Kidney capillary endothelial cell (primary cell): ENCODE results near the gene MS4A6A.
A peak's percentile ranks its signal among the peaks of the same experiment; 100 is the strongest.
"Not testable (repeated sequence)": the region's sequence is repeated elsewhere in the genome, so short reads cannot be mapped to it uniquely, and the experiment has no call there.

Experiments used
- DNase-seq: peaks from one replicate; pipeline ENCODE4 v3.0.0-alpha.2; 2018; ENCODE audit warnings: low spot score

Gene MS4A6A, protein sequence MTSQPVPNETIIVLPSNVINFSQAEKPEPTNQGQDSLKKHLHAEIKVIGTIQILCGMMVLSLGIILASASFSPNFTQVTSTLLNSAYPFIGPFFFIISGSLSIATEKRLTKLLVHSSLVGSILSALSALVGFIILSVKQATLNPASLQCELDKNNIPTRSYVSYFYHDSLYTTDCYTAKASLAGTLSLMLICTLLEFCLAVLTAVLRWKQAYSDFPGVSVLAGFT

DNA sequence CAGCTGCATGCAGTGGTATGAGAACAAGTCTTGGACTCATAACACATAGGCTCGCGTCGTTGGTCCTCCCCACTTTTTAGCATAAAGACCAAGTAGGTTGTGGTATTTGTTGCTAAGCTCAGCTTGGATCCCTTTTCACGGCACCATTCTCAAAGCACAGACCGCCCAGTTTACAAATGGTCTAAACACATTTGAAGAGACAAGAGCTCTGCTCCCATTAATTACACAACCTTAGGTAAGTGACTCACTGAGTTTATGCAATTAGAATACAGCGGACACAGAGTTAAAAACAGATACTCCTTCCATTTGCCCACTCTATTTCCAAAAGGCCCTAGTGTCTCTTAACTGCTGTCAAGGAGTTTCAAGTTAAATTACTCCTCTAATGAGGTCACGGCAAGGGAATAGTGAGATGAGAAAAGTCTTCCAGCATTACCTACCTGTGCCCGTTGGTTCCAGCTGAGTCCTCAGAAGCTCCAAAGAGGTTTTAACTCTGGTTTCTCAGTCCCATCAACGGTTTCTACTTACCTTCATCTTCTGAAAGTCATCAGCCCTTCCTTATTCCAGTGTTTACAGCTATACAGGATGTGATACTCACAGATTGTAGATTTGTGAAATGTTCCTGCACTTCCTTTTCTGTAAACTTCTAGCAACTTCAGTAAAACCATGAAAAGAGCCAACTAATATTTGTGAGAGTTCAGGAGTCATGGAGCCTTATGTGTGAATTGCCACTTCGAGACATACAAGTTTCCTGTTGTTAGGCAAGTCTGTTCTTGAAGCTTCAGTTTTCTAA lies at the start of gene MS4A6A:
MS4A6A (minus strand) TSS at position 543 of the 790 bp plus-strand sequence. CDS start 1,356 bp downstream, outside the sequence.
- DNase-seq, result no peak

DNA sequence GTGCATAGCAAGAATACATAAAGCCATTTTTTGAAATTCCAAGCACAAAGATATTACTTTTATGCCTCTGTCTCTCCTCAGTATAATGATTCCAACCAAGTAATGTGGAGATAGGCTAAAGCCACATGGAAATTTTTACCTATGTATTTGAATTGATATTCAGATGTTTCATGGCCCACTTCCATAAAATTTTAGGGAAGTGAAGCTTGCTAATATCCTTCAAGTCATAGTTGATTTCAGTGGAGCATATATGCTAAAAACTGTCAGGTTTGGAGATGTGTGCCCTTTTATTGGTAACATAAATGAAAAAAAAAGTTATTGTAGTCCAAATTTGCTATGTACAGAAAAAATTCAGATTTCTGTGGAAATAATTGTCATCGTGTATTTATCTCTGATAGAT lies 47.8 kb upstream of the MS4A6A start:
- DNase-seq, result no peak

DNA sequence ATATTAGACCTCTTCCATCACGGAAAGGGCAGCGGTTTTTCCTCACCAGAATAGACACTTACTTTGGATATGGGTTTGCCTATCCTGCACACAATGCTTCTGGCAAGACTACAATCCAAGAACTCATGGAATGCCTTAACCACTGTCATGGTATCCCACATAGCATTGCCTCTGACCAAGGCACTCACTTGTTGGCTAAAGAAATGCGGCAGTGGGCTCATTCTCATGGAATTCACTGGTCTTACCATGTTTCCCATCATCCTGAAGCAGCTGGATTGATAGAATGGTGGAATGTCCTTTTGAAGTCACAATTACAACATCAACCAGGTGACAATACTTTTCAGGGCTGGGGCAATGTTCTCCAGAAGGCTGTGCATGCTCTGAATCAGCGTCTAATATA lies 39.3 kb upstream of the MS4A6A start:
- DNase-seq, result no peak

DNA sequence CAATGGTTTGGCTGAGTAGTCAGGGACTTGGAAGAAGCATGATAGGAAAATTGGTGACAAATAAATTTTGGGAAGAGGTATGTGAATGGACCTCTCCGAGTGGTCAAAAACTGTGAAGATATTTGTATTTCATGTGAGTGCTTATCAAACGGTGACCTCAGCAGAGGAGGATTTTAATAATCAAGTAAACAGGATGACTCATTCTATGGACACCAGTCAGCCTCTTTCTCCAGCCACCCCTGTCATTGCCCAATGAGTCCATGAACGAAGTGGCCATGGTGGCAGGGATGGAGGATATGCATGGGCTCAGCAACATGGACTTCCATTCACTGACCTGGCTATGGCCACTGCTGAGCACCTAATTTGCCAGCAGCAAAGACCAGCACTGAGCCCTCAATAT lies 38.8 kb upstream of the MS4A6A start:
- DNase-seq, result no peak

DNA sequence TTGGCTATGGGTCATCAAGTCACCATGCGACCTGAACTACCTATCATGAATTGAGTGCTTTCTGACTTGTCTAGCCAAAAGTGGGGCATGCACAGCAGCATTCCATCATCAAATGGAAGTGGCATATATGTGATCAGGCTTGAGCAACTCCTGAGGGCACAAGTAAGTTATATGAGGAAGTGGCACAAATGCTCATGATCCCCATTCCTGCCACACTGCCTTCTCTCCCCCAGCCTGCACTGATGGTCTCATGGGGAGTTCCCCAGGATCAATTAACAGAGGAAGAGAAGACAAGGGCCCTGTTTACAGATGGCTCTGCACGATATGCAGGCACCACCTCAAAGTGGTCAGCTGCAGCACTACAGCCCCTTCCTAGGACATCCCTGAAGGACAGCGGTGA lies 38.3 kb upstream of the MS4A6A start:
- DNase-seq, result no peak

DNA sequence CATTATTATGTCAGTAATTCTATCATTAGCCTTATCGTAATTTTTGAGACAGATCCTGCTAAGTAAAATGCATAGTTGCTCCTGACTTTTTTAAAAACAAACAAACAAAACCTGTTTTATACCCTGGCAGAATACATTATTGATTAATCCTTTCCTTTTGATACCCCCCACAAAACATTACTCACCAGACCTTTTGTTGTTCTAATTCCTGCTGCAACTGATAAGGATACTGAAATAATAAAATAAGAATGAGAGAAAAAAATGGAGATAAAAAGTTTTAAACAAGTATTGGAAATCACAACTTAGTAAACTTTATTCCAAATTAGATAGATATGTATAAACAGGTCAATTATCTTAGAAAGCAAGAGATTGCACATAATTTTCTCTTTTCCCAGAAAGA lies 31.5 kb upstream of the MS4A6A start:
- DNase-seq, result no peak

DNA sequence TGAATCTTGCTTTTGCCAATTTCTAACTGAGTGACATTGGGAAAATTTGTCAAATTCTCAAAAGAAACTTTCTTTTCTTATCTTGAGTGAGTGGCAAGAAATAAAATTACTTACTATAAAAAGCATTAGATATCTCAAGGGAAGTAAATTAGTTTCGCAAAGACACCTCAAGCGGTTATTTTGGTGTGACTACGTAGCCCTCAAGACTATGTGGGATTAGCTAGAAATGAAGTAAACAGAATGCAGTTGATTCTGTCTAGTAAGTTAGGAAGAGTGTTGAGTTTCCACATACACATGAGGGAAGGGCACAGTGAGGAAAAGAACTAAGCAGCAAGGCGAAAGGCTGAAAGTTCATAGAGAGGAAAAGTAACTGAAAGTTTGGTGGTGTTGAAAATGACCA lies 28.3 kb upstream of the MS4A6A start:
- no peak for DNase-seq

DNA sequence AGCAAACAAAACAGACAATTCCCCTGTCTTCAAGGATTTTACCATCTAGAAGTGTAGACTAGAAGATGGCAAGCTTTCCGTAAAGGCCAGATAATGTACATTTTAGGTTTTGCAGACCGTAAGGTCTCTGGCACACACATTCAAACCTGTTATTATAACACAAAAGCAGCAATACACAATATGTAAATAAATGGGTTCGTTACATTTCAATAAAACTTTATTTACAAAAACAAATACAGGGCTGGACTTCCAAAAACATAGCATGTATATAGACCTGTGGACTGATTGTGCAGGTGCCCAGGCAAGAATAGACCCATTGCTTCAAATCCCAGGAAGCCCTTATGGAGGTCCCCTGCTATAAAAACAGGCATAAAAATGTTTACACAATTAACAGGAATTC lies 27.1 kb upstream of the MS4A6A start:
- DNase-seq, result no peak

DNA sequence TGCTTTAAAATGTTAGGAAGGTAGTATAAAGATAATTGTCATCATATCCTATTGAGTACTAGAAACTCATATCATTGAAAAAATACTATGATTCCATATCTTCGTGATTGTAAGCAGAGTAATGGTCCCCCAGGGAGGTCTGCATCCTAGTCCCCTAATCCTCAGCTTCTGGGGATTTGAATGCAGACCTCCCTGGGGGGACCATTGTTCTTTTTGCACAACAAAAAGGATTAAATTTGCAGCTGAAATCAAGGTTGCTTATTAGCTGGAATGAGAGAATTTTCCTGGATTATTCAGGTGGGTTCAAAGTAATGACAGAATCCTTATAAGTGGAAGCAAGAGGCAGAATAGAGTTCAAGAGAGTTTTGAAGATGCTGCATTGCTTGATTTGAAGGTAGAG lies 26.1 kb upstream of the MS4A6A start:
- DNase-seq, result no peak

DNA sequence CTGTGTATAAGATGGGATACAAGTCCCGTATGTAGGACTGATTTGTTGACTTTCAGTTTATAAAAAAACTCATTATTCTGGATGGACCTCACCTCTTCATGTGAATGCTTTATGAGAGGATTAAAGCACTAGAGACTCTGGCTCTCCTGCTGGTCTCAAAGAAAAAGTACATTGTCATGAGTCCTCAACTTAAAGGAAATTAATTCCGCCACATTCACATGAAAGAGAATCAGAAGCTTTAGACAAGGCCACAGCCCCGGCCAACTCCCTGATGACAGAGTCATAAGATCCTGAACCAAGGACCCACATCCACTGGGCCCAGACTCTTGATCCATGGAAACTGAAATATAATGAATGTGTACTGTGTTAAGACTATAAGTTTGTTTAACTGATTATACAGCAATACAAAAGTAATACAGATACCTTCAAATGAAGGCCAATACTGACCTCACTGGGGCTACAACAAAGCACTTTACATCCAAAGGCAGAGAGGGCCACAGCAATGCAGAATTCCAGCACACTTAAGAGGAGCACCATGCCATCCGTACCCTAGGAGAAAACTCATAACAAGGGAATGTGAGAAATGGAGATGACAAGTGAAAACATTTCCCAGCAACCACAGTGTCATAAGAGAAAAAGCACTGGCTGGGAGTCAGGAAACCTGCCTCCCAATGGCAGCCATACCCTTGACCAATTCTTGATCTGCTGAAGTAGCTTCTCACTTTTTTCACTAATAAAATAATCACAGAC lies 25.4 kb upstream of the MS4A6A start:
- DNase-seq, result no peak

DNA sequence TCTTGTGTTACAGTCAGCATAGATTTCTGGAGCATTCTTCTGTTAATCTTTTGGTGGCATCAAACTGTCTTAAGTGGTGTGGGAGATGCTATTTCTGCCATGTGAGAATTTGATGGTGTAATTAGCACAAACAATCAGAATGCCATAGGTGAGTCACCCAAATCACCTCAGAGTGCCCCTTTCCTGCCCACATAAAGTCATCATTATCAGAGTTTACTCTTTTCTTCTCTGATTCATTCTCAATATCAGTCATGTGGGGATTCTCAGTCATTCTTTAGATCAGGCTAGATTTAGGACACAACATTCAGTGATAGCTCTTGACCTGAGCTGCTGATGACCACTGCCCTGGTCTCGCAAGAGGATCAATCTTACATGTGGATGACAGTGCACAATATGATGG lies 23.7 kb upstream of the MS4A6A start:
- no peak for DNase-seq

DNA sequence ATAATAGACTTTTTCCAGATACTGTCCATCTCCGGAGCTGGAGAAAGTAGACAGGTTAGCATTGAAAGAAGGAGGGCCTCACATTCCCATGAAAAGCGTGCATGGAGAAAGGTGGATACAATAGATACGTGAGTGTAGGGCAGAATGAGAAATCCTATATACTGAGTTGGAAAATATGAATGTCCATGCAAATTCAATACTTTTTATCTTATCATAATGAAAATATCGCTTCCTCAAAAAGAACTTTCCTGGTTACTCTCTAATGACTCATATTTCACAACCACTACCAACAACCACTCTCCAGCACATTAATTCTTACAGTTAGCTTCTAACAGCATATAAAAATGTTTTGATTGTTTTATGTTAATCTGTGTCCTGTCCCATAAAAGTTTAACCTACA lies 22.0 kb upstream of the MS4A6A start:
- no peak for DNase-seq

DNA sequence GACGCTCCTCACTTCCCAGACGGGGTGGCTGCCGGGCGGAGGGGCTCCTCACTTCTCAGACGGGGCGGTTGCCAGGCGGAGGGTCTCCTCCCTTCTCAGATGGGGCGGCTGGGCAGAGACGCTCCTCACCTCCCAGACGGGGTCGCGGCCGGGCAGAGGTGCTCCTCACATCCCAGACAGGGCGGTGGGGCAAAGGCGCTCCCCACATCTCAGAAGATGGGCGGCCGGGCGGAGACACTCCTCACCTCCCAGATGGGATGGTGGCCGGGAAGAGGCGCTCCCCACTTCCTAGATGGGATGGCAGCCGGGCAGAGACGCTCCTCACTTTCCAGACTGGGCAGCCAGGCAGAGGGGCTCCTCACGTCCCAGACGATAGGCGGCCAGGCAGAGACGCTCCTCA lies 18.5 kb upstream of the MS4A6A start:
- DNase-seq, result not testable (repeated sequence)

DNA sequence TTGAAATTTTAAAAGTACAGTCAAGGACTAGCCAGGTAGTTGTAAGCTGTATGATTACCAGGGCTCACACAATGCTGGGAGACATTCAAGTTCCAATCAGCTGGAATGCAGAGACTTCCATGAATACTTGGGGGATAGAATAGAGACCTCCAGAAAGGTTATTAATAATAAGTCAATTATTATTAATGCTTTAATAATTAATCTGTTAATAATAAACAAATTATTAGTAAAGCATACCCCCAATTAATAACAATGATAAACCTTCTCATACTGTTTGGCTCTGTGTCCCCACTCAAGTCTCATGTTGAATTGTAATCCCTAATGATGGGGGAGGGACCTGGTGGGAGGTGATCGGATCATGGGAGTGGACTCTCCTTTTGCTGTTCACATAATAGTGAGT lies 14.6 kb upstream of the MS4A6A start:
- no peak for DNase-seq

DNA sequence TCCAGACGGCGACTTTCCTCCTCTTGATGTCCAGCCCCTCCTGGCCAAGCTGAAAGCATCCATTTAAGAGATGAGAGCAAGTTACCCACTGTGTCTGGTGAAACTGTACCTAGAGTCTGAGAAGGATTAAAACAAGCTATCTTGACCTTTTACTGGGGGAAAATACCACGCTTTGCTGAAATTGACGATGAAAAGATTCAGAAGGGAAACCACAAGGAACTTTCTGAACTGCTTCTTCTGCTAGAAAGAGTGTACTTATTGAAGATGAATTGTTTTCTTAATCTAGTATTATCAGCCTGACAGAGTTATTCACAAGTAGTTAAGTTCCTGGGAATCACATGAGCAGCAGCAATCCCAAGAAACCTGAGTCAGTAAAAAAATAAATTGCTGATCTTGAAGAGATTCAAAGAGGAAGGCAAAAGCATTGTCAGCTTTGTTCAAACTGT lies 13.1 kb upstream of the MS4A6A start:
- DNase-seq, result no peak

DNA sequence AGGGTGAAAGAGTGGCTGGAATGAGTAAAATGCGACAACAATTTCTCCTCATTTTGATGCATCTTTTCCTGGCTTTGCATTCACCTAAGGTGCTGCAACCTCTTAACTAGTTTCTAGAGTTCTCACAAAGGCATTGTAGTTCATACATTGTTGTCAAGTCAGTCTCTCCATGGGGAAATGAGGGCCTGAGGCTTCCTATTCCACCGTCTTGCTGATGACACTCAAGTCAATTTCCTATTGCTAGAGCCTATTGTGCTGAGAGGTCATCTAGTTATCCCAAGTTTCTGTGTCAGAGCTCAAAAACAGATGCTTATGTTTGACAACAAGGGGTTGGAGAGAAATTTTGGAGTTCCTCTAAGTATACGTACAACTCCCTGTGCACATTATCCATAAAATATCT lies 11.6 kb upstream of the MS4A6A start:
- DNase-seq, result no peak

DNA sequence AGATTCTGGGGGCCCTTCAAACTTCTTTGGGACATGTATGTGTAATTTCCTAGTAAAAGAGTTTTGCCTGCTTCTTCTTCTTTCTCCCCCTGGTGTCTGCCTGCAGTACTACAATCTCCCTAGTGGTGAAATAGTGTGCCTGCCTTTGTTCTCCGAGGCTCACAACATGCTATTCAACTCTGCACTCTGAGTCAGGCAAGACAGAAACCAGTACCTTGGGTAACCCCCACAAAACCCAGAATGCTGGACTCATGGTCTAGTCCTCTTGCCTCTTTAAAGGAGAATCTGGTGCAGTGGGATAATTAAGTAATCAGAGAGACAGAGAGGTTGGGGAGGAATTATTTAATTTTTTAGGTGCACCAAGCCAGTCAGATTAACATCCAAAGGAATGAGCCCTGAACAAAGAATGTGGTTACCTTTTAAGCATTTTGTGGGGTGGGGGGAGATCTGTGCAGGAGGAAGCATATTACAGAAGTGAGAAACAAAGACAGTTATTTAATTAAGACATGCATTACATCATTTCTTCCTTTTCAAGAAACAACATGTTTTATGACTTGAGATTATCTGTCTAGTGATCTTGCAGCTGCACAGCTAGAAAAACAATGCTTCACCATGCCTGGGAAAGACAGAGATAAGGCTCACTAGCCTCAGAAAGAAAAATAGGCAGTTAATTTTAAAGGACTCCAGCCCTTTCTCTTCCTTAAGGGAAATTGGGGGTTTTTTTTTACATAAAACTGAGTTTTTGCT lies 11.0 kb upstream of the MS4A6A start:
- DNase-seq, result peak; percentile 79

DNA sequence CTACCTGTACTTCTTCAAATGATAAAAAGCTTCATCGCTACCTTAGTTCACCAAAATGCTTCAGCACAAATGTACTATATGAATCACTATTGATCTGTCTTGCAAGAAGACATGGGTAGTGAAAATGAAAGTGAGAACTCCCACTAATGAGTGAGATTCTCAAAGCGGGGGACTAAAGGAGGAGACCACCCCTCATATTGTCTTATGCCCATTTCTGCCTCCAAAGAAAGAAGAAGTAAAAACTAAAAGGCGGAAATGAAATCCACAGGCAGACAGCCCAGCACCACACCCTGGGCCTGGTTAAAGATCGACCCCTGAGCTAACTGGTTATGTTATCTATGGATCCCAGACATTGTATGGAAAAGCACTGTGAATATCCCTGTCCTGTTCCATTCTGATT lies 9.7 kb upstream of the MS4A6A start:
- not testable (repeated sequence) for DNase-seq

DNA sequence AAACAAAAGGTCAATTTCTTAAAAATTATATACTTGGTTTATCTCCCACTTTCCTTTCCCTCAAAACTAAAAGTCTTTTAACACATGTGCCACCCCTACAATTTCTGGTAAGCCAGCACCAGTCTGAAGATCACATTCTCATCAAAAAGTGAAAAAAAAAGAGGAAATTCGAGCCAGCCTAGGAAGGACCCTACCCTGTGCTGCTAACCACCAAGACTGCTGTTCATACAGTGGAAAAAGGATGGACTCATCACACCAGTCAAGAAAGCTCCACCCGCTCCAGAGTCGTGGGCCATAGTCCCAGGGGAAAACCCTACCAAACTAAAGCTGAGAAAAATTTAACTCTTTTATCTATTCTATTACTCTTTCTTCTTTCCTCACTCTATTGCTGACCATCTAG lies 5.6 kb upstream of the MS4A6A start:
- DNase-seq, result not testable (repeated sequence)

DNA sequence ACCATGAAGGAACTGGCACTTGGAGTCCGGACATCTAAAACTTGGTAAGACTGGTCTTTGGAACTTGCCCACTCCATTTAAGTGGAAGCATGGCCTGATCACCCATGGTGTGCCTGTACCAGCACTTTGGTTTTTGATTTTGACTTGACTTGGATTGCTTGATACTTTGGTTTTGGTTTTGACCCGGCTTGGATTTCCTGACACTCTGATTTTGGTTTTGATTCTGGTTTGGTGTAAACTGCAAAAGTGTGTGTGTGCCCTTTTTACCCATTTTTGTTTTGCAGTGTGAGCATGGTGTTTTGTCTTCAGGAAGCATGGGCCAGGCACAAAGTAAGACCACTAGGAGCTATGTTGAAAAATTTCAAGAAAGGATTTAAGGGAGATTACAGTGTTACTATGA lies 3.2 kb upstream of the MS4A6A start:
- not testable (repeated sequence) for DNase-seq

DNA sequence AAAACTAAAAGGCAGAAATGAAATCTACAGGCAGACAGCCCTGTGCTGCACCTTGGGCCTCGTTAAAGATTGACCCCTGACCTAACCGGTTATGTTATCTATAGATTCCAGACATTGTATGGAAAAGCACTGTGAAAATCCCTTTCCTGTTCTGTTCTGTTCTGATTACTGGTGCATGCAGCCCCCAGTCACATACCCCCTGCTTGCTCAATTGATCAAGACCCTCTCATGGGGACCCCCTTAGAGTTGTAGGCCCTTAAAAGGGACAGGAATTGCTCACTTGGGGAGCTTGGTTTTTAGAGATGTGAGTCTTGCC lies 2.6 kb upstream of the MS4A6A start:
- not testable (repeated sequence) for DNase-seq

DNA sequence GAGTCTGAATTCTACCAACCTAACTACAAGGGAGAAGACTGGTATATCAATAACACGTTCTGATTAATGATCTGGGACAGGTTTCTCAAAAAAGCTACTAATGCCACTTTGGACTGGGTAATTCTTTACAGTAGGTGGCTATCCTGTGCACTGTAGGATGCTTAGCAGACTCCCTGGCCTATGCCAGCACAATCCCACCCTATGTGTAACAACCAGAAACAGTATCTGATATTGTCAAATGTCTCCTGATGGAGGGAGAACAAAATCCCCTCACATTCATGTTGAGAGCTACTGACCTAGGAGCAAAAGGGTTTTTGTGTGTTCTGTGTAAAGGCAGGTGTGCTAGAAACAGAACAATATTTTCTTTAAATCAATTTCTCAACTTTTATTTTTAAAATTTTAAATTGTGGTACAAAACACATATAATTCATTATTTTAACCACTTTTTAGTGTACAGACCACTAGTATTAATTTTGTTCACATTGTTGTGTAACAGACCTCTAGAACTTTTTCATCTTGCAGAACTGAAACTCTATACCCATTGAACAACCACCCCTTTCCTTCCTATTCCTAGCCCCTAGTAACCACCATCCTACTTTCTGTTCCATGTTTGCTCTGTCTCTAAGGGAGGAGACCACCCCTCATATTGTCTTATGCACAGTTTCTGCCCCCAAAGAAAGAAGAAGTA lies 2.1 kb upstream of the MS4A6A start:
- no peak for DNase-seq
